Cardiac fibroblast (primary cell): ENCODE results near the gene GNG3.

Experiments used
- DNase-seq, 2 donors: peaks; one replicate each; pipeline versions ENCODE4 v3.0.0 to v3.0.0-alpha.2; 2010; ENCODE audit warnings: low read depth in 2 of 2
- H3K4me3 ChIP-seq, 2 donors: replicated peaks in 1 of 2; 1 replicate in 1 of 2; 2 replicates in 1 of 2; pipeline ENCODE4 v1.5.1; 2011; ENCODE audit warnings: low read depth in 2 of 2, low read length in 2 of 2, mild to moderate bottlenecking in 2 of 2, moderate library complexity in 1 of 2
- TF ChIP-seq, protein P1 (sequence below): IDR thresholded peaks from one replicate; pipeline ENCODE4 v1.5.1; 2011; ENCODE audit warnings: low read depth, mild to moderate bottlenecking, low read length, inconsistent platforms

GNG3 gene

GRCh38 chr11:62712276-62712812 lies 4.9 kb downstream of the GNG3 start:
- DNase-seq = no peak
- TF ChIP-seq, protein P1, sequence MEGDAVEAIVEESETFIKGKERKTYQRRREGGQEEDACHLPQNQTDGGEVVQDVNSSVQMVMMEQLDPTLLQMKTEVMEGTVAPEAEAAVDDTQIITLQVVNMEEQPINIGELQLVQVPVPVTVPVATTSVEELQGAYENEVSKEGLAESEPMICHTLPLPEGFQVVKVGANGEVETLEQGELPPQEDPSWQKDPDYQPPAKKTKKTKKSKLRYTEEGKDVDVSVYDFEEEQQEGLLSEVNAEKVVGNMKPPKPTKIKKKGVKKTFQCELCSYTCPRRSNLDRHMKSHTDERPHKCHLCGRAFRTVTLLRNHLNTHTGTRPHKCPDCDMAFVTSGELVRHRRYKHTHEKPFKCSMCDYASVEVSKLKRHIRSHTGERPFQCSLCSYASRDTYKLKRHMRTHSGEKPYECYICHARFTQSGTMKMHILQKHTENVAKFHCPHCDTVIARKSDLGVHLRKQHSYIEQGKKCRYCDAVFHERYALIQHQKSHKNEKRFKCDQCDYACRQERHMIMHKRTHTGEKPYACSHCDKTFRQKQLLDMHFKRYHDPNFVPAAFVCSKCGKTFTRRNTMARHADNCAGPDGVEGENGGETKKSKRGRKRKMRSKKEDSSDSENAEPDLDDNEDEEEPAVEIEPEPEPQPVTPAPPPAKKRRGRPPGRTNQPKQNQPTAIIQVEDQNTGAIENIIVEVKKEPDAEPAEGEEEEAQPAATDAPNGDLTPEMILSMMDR = no peak
- H3K4me3 ChIP-seq = no peak overlapping the region

DNA sequence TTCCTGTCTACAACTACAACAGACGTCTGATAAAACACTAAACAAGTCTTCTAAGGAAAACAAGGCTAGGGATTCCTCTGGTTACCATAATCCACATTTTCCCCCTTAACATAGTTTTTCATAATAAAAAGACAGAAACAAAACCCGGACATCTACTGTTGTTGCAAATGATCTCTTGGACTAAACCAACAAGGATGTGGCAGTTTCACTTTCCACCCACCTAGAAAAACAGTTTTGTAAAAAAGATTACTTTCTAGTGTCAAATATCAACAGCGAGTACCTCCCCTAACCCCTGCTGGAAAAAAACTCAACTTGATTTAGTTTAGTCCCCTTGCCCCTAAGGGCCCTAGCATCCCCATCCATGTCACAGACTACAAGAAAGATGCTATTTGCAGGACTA lies 5.4 kb downstream of the GNG3 start:
- no peak overlapping the region for H3K4me3 ChIP-seq
- no peak for DNase-seq
- TF ChIP-seq, protein P1 = no peak

DNA sequence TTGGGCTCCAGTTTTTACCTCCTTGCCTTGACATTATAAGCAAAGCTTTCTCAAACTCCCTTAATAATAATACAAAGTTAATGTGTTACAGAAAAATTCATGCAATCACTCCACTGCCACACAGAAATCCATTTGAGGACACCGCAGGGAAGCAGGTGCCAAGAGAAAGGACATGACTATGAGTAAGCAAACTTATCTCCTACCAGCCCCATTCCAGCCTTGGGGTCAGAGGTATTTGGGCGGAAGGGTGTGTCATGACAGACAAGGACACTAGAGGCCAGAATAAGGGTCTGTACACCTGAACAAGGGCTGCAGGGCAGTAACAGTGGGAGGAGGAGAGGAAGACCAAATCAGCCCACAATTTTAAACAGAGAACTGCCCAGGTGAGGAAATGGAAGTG lies 5.9 kb downstream of the GNG3 start:
- no peak overlapping the region for H3K4me3 ChIP-seq
- TF ChIP-seq, protein P1 = no peak
- no peak for DNase-seq

- DNase-seq = no peak
- TF ChIP-seq, protein P1 = no peak
- H3K4me3 ChIP-seq = no peak overlapping the region
Measured at GRCh38 chr11:62715150-62716130, 8.0 kb downstream of the GNG3 start.

DNA sequence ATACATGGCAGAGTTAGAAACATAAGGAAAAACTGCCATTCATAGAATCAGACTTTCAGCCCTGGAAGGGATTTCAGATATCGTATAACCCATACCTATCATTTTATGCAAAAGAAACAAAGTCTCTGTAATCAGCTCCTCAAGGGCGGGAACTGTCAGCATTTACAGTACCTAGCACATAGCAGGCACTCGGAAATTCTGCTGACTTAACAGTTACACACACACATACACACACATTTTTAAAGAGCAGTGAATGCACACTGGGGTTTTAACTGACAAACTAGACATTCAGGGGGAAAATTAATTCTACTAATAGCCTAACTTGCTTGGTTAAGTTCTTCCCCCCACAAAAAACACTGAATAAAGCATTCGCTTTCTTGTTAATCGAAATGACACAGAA lies 8.7 kb downstream of the GNG3 start:
- TF ChIP-seq, protein P1 = no peak
- H3K4me3 ChIP-seq = no peak overlapping the region
- DNase-seq = no peak

- H3K4me3 ChIP-seq = no peak overlapping the region
- no peak for DNase-seq
- TF ChIP-seq, protein P1 = no peak
Measured at GRCh38 chr11:62716816-62717215, 9.3 kb downstream of the GNG3 start.
